Natural killer cell (primary cell): ENCODE data around the gene ZNF780B. TPM values are rescaled to one million over a fixed set of nuclear protein-coding genes. Genes with fewer than 3 reads are reported as not detected.

Experiments used
- ATAC-seq, 3 donors: fragments of 150-1000 bp in 2 of 3; fragments of 200-7000 bp in 1 of 3; cut with Tn5 transposase; 1 replicate in 1 of 3; 2 replicates in 2 of 3; pipeline ENCODE4 v1.10.0; 2021; ENCODE audit warnings: mild to moderate bottlenecking in 2 of 3, moderate library complexity in 2 of 3
- DNase-seq, 2 donors: peaks; one replicate each; pipeline versions ENCODE4 v3.0.0 to v3.0.0-alpha.2; 2013 to 2021; ENCODE audit warnings: mixed read lengths in 1 of 2
- H3K27ac ChIP-seq: one replicate; pipeline ENCODE4 v1.5.1; 2013; ENCODE audit warnings: mild to moderate bottlenecking, low read length
- H3K27me3 ChIP-seq: one replicate; pipeline ENCODE4 v1.6.1; 2013; ENCODE audit warnings: low read length; ENCODE audit not compliant: control insufficient read depth, insufficient read depth
- H3K36me3 ChIP-seq: one replicate; pipeline ENCODE4 v1.6.1; 2013; ENCODE audit warnings: low read length; ENCODE audit not compliant: control insufficient read depth, insufficient read depth
- H3K4me1 ChIP-seq: one replicate; pipeline ENCODE4 v1.6.1; 2013; ENCODE audit warnings: low read length; ENCODE audit not compliant: control insufficient read depth, insufficient read depth
- H3K4me3 ChIP-seq: one replicate; pipeline ENCODE4 v1.5.1; 2013; ENCODE audit warnings: low read length
- H3K9me3 ChIP-seq: one replicate; pipeline ENCODE4 v1.6.1; 2013; ENCODE audit warnings: low read length; ENCODE audit not compliant: control insufficient read depth, insufficient read depth
- H3K27ac Mint-ChIP-seq, 2 donors: one replicate each; pipeline ENCODE4 v1.8.0; 2022; ENCODE audit warnings: mild to moderate bottlenecking in 2 of 2, mixed read lengths in 2 of 2, moderate library complexity in 1 of 2
- H3K27me3 Mint-ChIP-seq, 2 donors: one replicate each; pipeline ENCODE4 v1.8.0; 2022; ENCODE audit warnings: low read depth in 2 of 2, mixed read lengths in 2 of 2
- H3K36me3 Mint-ChIP-seq: one replicate; pipeline ENCODE4 v1.8.0; 2022; ENCODE audit warnings: mixed read lengths
- H3K4me1 Mint-ChIP-seq, 2 donors: one replicate each; pipeline ENCODE4 v1.8.0; 2022; ENCODE audit warnings: mixed read lengths in 2 of 2
- H3K4me3 Mint-ChIP-seq: one replicate; pipeline ENCODE4 v1.8.0; 2022; ENCODE audit warnings: mild to moderate bottlenecking, moderate library complexity, mixed read lengths
- H3K9me3 Mint-ChIP-seq, 2 donors: one replicate each; pipeline ENCODE4 v1.8.0; 2022; ENCODE audit warnings: mixed read lengths in 2 of 2
- CTCF ChIP-seq: fragments of 200-600 bp; IDR thresholded peaks from one replicate; pipeline ENCODE4 v1.8.0; 2022; ENCODE audit warnings: antibody characterized with exemption
- WGBS: methylation state at CpG from one replicate; pipeline ENCODE4 v1.1.7; 2013; ENCODE audit warnings: missing lambda C conversion rate; ENCODE audit not compliant: insufficient coverage; 5-methylcytosine and 5-hydroxymethylcytosine counted together
- intact Hi-C: fragments of 100-400 bp; cut with micrococcal nuclease; formaldehyde crosslinking; loops from one replicate; pipeline ENCODE4 v1.14.2; 2022
- total RNA-seq, 4 donors: library from RNA; stranded (reverse); fragments of 120-200 nt in 1 of 4; gene quantifications; one replicate each; pipeline versions ENCODE4 v1.2.3 to v1.2.4, GENCODE V29; 2013 to 2022

ZNF780B gene
- total RNA-seq, 3 donors from 2014 or later (not counting 1 experiment from before 2014, with no cell fraction given) = 14.1 to 19.2 (median 17.2) TPM

- H3K27me3 ChIP-seq = peaks cover 6% of the 10 kb centered on the region
- no peak overlapping the region for H3K27ac Mint-ChIP-seq
- H3K4me3 Mint-ChIP-seq = no peak overlapping the region
- ATAC-seq = no peak
- H3K27ac ChIP-seq = no peak overlapping the region
- intact Hi-C loops = no loop called here
- TF ChIP-seq CTCF = no peak
- WGBS = 100% methylated on average over 1 of the region's 1 CpG
- H3K9me3 ChIP-seq = peaks cover 3% of the 10 kb centered on the region
- H3K4me1 ChIP-seq = peaks cover 5% of the 10 kb centered on the region
- DNase-seq = no peak
- no peak overlapping the region for H3K4me3 ChIP-seq
- peaks cover 20 to 26% of the 10 kb centered on the region in 2 donors for H3K27me3 Mint-ChIP-seq
- no peaks in the 10 kb centered on the region for H3K36me3 Mint-ChIP-seq
- H3K36me3 ChIP-seq = no peaks in the 10 kb centered on the region
- H3K4me1 Mint-ChIP-seq = peaks cover 28 to 34% of the 10 kb centered on the region in 2 donors
- no peaks in the 10 kb centered on the region for H3K9me3 Mint-ChIP-seq
Measured at GRCh38 chr19:40093416-40093815, 37.4 kb upstream of the ZNF780B start.

GRCh38 chr19:40091205-40092129 is 35.4 kb upstream of the ZNF780B start:
- H3K9me3 Mint-ChIP-seq = no peaks in the 10 kb centered on the region
- H3K27ac Mint-ChIP-seq = peak overlapping the region; percentile 99 to 100
- H3K27me3 ChIP-seq = no peaks in the 10 kb centered on the region
- peaks cover 5% of the 10 kb centered on the region for H3K4me1 ChIP-seq
- peaks cover 10 to 12% of the 10 kb centered on the region in 2 donors for H3K27me3 Mint-ChIP-seq
- 37% methylated on average over 5 of the region's 10 CpGs for WGBS
- no peak for TF ChIP-seq CTCF
- peaks cover 43 to 49% of the 10 kb centered on the region in 2 donors for H3K4me1 Mint-ChIP-seq
- peak overlapping the region; percentile 86 for H3K4me3 ChIP-seq
- no peak for DNase-seq
- H3K36me3 Mint-ChIP-seq = no peaks in the 10 kb centered on the region
- ATAC-seq = no peak
- H3K36me3 ChIP-seq = no peaks in the 10 kb centered on the region
- intact Hi-C loops = no loop called here
- peak overlapping the region; percentile 100 for H3K4me3 Mint-ChIP-seq
- H3K27ac ChIP-seq = peak overlapping the region; percentile 93
- peaks cover 3% of the 10 kb centered on the region for H3K9me3 ChIP-seq

GRCh38 chr19:40090241-40091204 is 34.5 kb upstream of the ZNF780B start, which contains the start of gene ZNF780A:
Gene ZNF780A, minus strand, starts transcription at chr19:40090943. Its CDS starts 6,190 bp downstream, at chr19:40084753.
- H3K27me3 Mint-ChIP-seq = peaks cover 5 to 8% of the 10 kb centered on the region in 2 donors

More at GRCh38 chr19:40090241-40091204, 34.5 kb upstream of the ZNF780B start, which contains the start of gene ZNF780A:
- Histone ChIP-seq H3K9me3 (peaks cover 3% of the 10 kb centered on the region), H3K27me3 (no peaks in the 10 kb centered on the region), H3K4me1 (peaks cover 5% of the 10 kb centered on the region), H3K27ac (peak within 1 kb of the TSS; percentile 93), H3K36me3 (no peaks in the 10 kb centered on the region), H3K4me3 (peak within 1 kb of the TSS; percentile 86)
- peaks cover 43 to 49% of the 10 kb centered on the region in 2 donors for H3K4me1 Mint-ChIP-seq
- no peak for TF ChIP-seq CTCF
- 0% methylated on average over 44 of the region's 47 CpGs for WGBS
- H3K4me3 Mint-ChIP-seq = peak within 1 kb of the TSS; percentile 100
- ATAC-seq = peak; percentile 88 to 95 (median 88)
- peak; percentile 71 to 85 for DNase-seq
- no peaks in the 10 kb centered on the region for H3K36me3 Mint-ChIP-seq
- peak within 1 kb of the TSS; percentile 99 to 100 for H3K27ac Mint-ChIP-seq
- no peaks in the 10 kb centered on the region for H3K9me3 Mint-ChIP-seq
- intact Hi-C loops = loop anchor here (1.0 kb wide), 1 partner anchor 94 kb away; no protein-coding TSS in a partner anchor
